Measurements from ENCODE around the gene TBC1D8.

The TBC1D8 gene

GRCh38 chr2:101195871-101196661 is 44.9 kb upstream of the TBC1D8 start:
- DNase-seq (ENCODE audit: low spot score), result no peak
- TF ChIP-seq CTCF (IDR thresholded peaks at IDR 0.05; ENCODE audit: borderline replicate concordance, control extremely low read depth, extremely low read depth, insufficient read depth, missing control alignments), result no peak
- in situ Hi-C loops (cut with MboI; ENCODE audit: low sequenced_read_pairs, unreplicated experiment), result no loop called here

GRCh38 chr2:101193033-101193626 is 41.9 kb upstream of the TBC1D8 start:
- DNase-seq (ENCODE audit: low spot score), result no peak
- TF ChIP-seq CTCF (IDR thresholded peaks at IDR 0.05; ENCODE audit: borderline replicate concordance, control extremely low read depth, extremely low read depth, insufficient read depth, missing control alignments), result no peak
- in situ Hi-C loops (cut with MboI; ENCODE audit: low sequenced_read_pairs, unreplicated experiment), result no loop called here

GRCh38 chr2:101190747-101191516 is 39.8 kb upstream of the TBC1D8 start:
- no peak for DNase-seq (ENCODE audit: low spot score)
- in situ Hi-C loops (cut with MboI; ENCODE audit: low sequenced_read_pairs, unreplicated experiment), result no loop called here
- TF ChIP-seq CTCF (IDR thresholded peaks at IDR 0.05; ENCODE audit: borderline replicate concordance, control extremely low read depth, extremely low read depth, insufficient read depth, missing control alignments), result no peak

- DNase-seq (ENCODE audit: low spot score), result no peak
- no peak for TF ChIP-seq CTCF (IDR thresholded peaks at IDR 0.05; ENCODE audit: borderline replicate concordance, control extremely low read depth, extremely low read depth, insufficient read depth, missing control alignments)
- in situ Hi-C loops (cut with MboI; ENCODE audit: low sequenced_read_pairs, unreplicated experiment), result no loop called here
Observed at GRCh38 chr2:101188683-101189405, 37.7 kb upstream of the TBC1D8 start.

- in situ Hi-C loops (cut with MboI; ENCODE audit: low sequenced_read_pairs, unreplicated experiment), result no loop called here
- TF ChIP-seq CTCF (IDR thresholded peaks at IDR 0.05; ENCODE audit: borderline replicate concordance, control extremely low read depth, extremely low read depth, insufficient read depth, missing control alignments), result no peak
- DNase-seq (ENCODE audit: low spot score), result no peak
Observed at GRCh38 chr2:101187131-101187530, 35.9 kb upstream of the TBC1D8 start.

GRCh38 chr2:101185656-101186055 is 34.5 kb upstream of the TBC1D8 start:
- no peak for TF ChIP-seq CTCF (IDR thresholded peaks at IDR 0.05; ENCODE audit: borderline replicate concordance, control extremely low read depth, extremely low read depth, insufficient read depth, missing control alignments)
- no peak for DNase-seq (ENCODE audit: low spot score)
- in situ Hi-C loops (cut with MboI; ENCODE audit: low sequenced_read_pairs, unreplicated experiment), result no loop called here

Data from GM13976 (cell line).